HG03103 (cell line): Measurements from ENCODE around the gene FLRT2.

ENCODE experiments used
- ATAC-seq: cut with Tn5 transposase; IDR thresholded peaks from one replicate; pipeline ENCODE4 v1.9.1; 2021; ENCODE audit warnings: low read depth; ENCODE audit not compliant: unreplicated experiment

Gene FLRT2

GRCh38 chr14:85590784-85591183 is 60.8 kb downstream of the FLRT2 start:
- no peak for ATAC-seq

GRCh38 chr14:85594217-85594616 is 64.3 kb downstream of the FLRT2 start:
- ATAC-seq, result no peak

DNA sequence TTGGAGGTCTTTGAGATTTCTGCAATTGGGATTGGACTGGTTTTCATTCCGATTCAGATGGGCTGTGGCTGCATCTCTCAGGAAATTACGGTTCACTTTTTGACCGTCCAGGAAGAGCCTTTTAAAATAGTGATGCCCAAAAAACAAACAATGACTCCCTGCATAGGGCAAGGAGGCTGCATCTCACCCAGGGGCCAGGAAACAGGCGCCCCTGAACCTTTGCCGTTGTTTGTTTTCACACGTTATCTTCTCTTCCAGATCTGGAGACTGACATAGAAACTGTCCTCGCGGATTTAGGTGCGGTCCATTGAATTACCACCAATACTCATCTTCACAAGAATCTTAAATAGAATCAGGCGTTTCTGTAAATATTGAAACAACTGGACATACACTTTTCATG is 66.0 kb downstream of the FLRT2 start:
- no peak for ATAC-seq

DNA sequence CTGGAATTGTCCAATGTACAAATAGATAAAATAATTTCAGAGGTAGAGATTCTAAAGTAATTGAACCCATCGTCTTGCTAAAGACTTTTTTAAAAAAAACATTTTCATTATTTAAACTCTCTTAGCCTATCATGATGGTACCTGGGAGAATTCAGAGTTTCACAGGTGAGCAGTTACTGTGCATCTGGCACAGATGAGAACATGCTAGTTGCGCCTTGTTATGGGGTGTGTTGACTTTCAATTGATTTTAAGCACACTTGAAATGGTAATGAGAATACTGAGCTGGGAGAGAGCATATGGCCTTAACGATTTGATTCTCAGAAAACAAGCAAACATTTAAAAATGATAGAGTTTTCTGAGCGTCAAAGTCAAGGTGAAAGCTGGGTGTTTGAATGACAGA is 66.6 kb downstream of the FLRT2 start:
- ATAC-seq, result no peak

- ATAC-seq, result no peak
Measured at GRCh38 chr14:85597701-85598100, 67.8 kb downstream of the FLRT2 start.

DNA sequence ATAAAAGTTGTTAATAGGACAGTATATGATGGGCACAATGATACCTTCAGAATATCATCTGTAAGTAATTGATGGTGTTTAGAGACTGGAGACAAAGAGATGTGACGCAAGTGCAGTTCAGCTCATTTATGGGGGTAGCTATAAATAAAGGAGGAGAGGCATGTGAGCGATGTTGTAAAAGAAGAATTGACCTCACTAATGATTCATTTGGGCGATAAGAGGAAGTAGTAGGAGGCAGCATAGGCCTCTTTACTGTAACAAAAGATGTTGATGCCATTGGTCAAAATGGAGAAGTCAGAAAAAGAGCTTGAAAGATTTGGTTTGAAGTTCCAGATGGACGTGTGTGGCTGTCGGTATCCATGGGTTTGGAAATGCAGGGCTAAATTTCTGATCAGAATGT is 70.0 kb downstream of the FLRT2 start:
- ATAC-seq, result no peak

GRCh38 chr14:85601246-85601645 is 71.3 kb downstream of the FLRT2 start:
- ATAC-seq, result no peak

GRCh38 chr14:85601690-85602089 is 71.7 kb downstream of the FLRT2 start:
- no peak for ATAC-seq

DNA sequence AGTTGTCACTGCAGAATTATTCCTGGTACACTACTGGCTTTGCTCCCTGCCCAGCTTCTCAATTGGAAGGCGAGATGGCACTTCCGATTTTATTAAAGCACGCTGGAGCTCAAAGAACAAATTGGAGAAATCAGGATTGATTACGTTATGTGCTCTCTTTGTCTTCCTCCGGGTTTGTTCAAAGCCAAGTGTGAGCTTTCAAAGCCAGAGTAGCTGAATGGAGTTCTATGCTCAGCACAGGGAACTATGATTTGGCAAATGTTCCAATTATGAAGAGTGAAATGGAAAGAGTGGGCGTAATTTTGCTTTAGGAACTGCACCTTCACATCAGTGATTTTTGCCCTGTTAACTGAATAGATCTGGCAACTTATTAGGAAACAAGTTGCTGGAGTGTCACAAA is 72.4 kb downstream of the FLRT2 start:
- no peak for ATAC-seq

DNA sequence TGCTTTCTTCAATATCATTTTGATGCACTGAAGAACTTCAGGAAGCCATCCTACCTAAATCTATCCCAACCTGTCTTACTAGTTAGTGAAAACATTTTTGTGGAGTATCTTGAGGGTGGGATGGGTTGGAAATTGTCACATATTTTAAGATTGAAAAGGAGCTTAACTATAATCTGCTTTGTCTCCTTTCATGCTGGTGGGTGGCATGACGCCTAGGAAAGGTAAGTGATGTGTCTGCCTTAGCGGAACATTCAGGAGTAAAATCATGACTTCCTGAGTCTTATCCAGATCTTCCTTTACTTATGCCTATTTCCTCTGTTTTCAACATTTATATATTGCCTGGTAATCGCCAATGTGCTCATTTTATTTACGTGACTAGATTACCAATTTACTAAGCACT is 74.1 kb downstream of the FLRT2 start:
- ATAC-seq, result no peak

DNA sequence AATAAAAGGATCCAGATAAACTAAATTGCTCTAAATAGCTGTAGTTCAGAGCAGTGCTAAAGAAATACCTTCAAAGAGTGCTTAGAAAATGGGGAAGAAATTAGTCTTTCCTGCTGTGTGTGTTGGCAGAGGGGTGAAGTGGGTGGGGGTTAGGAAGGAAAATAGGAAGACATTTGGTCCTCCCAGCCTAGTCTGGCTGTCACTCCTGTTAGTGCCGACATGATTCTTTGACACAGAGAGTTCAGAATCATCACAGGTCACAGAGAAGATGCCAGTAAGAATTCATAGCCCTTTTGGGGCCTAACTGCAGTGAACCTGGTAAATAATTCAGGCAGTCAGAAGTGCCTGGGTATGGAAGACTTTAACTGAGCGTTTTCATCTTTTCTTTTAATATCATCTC is 74.8 kb downstream of the FLRT2 start:
- ATAC-seq, result no peak

- no peak for ATAC-seq
Measured at GRCh38 chr14:85607651-85608081, 77.7 kb downstream of the FLRT2 start.

DNA sequence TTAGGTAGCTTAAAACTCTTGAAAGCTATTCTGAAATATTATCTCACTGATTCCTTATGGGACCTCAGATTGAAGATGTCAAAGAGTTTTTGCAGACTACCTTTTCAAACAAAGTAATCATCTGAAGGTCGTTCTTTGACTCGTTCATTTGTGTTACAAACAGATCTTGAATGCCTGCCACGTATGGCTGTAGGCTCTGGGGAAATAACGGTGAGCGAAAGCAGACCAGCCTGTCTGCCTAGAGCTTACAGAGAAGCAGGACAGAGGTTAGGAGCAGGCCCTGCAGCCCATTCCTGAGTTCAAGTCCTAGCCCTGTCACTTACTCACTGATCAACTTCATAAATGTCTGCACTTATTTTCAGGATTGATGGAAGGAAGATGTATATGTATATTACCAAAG is 83.6 kb downstream of the FLRT2 start:
- ATAC-seq, result no peak

- ATAC-seq, result no peak
Measured at GRCh38 chr14:85616386-85616885, 86.5 kb downstream of the FLRT2 start.

GRCh38 chr14:85616886-85617285 is 86.9 kb downstream of the FLRT2 start:
- no peak for ATAC-seq

DNA sequence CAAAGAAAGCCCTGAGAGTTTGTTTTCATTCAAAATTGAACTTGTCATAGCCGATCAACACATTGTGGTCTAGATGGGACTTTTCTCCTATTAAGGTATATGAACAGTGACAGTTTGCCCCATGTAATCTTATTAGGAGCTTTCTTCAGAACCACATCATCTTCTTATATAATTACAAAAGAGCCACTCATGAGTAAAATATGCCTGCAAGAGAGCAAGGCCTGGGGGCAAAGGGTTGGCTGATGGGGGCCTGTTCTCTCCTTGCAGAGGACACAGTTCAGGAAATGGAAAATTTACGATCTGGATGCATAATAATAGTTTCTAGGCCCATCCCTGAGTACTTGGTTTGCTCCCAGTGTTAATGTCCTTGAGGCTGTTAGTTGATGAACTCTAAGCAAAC is 87.8 kb downstream of the FLRT2 start:
- no peak for ATAC-seq

DNA sequence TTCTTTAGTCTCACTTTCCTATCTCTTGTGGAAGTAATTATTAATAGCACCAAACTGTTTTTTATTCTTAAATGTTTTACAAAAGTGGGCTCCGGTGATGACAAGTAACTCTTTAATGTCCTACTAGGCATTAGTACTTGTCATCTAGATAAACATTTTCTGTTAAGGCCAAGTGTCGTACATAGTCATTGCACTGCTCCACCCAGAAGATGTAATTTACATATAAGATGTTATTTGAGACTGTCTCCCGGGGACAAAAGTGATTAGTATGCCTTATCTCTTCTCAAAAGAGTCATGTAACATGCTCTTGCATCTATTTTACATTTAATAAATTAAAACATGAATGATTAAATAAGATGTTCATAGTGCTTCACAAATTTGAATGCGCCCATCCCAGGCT is 88.4 kb downstream of the FLRT2 start:
- ATAC-seq, result no peak

DNA sequence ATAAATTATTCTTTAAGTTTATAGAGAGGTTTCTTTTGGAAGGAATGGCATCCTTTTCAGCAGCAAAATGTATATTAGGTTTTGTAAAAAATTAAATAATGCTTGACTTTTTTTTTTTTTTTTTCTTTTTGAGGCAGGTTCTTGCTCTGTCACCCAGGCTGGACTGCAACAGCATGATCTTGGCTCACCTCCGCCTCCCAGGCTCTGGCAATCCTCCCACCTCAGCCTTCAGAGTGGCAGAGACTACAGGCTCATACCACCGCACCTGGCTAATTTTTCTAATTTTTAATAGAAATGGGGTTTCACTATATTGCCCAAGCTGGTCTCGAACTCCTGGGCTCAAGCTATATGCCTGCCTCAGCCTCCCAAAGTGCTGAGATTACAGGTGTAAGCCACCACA is 89.0 kb downstream of the FLRT2 start:
- no peak for ATAC-seq

- no peak for ATAC-seq
Measured at GRCh38 chr14:85619851-85620250, 89.9 kb downstream of the FLRT2 start.

GRCh38 chr14:85620947-85621346 is 91.0 kb downstream of the FLRT2 start:
- no peak for ATAC-seq

- ATAC-seq, result no peak
Measured at GRCh38 chr14:85622106-85622505, 92.2 kb downstream of the FLRT2 start.

DNA sequence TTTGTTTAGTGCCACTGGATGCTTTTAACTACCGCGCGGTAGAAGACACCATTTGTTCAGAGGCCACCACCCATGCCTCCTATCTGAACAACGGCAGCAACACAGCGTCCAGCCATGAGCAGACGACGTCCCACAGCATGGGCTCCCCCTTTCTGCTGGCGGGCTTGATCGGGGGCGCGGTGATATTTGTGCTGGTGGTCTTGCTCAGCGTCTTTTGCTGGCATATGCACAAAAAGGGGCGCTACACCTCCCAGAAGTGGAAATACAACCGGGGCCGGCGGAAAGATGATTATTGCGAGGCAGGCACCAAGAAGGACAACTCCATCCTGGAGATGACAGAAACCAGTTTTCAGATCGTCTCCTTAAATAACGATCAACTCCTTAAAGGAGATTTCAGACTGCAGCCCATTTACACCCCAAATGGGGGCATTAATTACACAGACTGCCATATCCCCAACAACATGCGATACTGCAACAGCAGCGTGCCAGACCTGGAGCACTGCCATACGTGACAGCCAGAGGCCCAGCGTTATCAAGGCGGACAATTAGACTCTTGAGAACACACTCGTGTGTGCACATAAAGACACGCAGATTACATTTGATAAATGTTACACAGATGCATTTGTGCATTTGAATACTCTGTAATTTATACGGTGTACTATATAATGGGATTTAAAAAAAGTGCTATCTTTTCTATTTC is 93.2 kb downstream of the FLRT2 start:
- ATAC-seq, result no peak
